Esophagus muscularis mucosa (tissue), 4 donors: ENCODE measurements around the gene DIPK1B. TPM values are rescaled to one million over a fixed set of nuclear protein-coding genes. Genes with fewer than 3 reads are reported as not detected.
"Not testable (repeated sequence)": the region's sequence is repeated elsewhere in the genome, so short reads cannot be mapped to it uniquely, and the experiment has no call there.

ENCODE experiments used
- DNase-seq: peaks from one replicate; pipeline ENCODE4 v3.0.0-alpha.2; 2017; ENCODE audit errors: extremely low spot score
- H3K27ac ChIP-seq, 4 donors: fragments of 200-600 bp; sonication (generic); replicated peaks in 1 of 4; 1 replicate in 3 of 4; 2 replicates in 1 of 4; pipeline ENCODE4 v1.5.1; 2016 to 2019; ENCODE audit warnings: mild to moderate bottlenecking in 1 of 4
- H3K27me3 ChIP-seq, 4 donors: fragments of 200-600 bp; sonication (generic); one replicate each; pipeline versions ENCODE4 v1.5.1 to v1.6.0; 2016 to 2019
- H3K36me3 ChIP-seq, 4 donors: fragments of 200-600 bp; sonication (generic); one replicate each; pipeline ENCODE4 v1.5.1; 2016 to 2019
- H3K4me1 ChIP-seq, 4 donors: fragments of 200-600 bp; sonication (generic); one replicate each; pipeline ENCODE4 v1.5.1; 2016 to 2019
- H3K4me3 ChIP-seq, 4 donors: fragments of 200-600 bp; sonication (generic); 1 replicate in 2 of 4; 2 replicates in 2 of 4; pipeline ENCODE4 v1.5.1; 2016 to 2019; ENCODE audit warnings: mild to moderate bottlenecking in 4 of 4, moderate library complexity in 1 of 4
- H3K9me3 ChIP-seq, 4 donors: fragments of 200-600 bp; sonication (generic); 1 replicate in 3 of 4; 2 replicates in 1 of 4; pipeline ENCODE4 v1.5.1; 2016 to 2019
- EP300 ChIP-seq: sonication (generic); formaldehyde crosslinking; IDR thresholded peaks from one replicate; pipeline ENCODE4 v1.6.1; 2017; ENCODE audit warnings: antibody characterized with exemption
- POLR2A ChIP-seq: fragments of 450-650 bp; IDR thresholded peaks from one replicate; pipeline ENCODE4 v1.6.1; 2017; ENCODE audit warnings: antibody characterized with exemption, moderate library complexity, mild to moderate bottlenecking, low read depth
- POLR2AphosphoS5 ChIP-seq, 2 donors: sonication (generic); formaldehyde crosslinking; IDR thresholded peaks; one replicate each; pipeline ENCODE4 v1.6.1; 2017; ENCODE audit warnings: antibody characterized with exemption in 2 of 2
- WGBS: methylation state at CpG from one replicate; pipeline ENCODE4 v1.1.5; 2018; 5-methylcytosine and 5-hydroxymethylcytosine counted together
- intact Hi-C: fragments of 100-400 bp; cut with DNase I; formaldehyde crosslinking; loops from one replicate; pipeline ENCODE4 v1.15.1; 2023
- small RNA-seq, 3 donors: library from RNA; depleted of rRNA; stranded (forward); fragments of <200 nt; gene quantifications; one replicate each; pipeline ENCODE3, GENCODE V24; 2016
- total RNA-seq, 4 donors: library from RNA; depleted of rRNA; stranded (reverse); fragments of >200 nt; gene quantifications; one replicate each; pipeline versions ENCODE4 v1.1.0 to v1.2.1, GENCODE V29; 2016
- TF ChIP-seq, protein P1 (sequence below), 3 experiments: fragments of 200-600 bp in 2 of 3; fragments of 450-650 bp in 1 of 3; sonication (generic) in 2 of 3; IDR thresholded peaks; one replicate each; pipeline ENCODE4 v1.5.1; 2017 to 2019; ENCODE audit warnings: antibody characterized with exemption in 3 of 3, mild to moderate bottlenecking in 2 of 3, moderate library complexity in 1 of 3

The DIPK1B gene
- total RNA-seq, 4 donors from 2014 or later, result 6.6 to 27.8 (median 21.5) TPM

GRCh38 chr9:136766410-136767120 lies 54.2 kb downstream of the DIPK1B start:
- intact Hi-C loops, result not testable (repeated sequence)

DNA sequence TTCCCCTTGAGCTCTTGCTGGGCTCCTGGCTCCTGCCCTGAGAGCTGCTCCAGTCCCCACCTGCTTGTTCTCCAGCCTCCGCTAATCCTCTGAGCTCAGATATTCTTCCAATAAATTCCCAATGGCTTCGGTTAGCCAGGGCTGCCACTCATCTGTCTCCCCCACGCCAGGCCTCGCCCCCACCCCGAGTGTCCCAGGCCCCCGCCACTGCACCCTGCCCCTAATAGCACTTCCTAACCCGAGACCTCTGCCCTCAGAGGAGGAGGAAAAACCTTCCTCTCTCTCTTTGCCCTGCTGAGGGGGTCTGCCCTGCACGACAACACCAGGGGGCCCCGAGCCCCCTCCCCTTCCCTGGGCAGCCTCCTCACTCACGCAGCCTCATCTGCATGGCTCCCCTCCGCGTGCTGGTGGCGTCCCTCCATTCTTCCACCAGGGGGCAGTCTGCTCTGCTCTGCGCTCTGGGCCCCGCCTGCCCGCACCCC lies 57.4 kb downstream of the DIPK1B start:
- Histone ChIP-seq H3K4me3 (no peak overlapping the region), H3K9me3 (peaks cover 0 to 6% (median 3%) of the 10 kb centered on the region in 4 donors), H3K36me3 (no peaks in the 10 kb centered on the region), H3K27ac (no peak overlapping the region), H3K4me1 (peaks cover 0 to 5% (median 2%) of the 10 kb centered on the region in 4 donors), H3K27me3 (peaks cover 0 to 27% (median 0%) of the 10 kb centered on the region in 4 donors)
- TF ChIP-seq POLR2A (no peak), EP300 (no peak)
- TF ChIP-seq, protein P1, sequence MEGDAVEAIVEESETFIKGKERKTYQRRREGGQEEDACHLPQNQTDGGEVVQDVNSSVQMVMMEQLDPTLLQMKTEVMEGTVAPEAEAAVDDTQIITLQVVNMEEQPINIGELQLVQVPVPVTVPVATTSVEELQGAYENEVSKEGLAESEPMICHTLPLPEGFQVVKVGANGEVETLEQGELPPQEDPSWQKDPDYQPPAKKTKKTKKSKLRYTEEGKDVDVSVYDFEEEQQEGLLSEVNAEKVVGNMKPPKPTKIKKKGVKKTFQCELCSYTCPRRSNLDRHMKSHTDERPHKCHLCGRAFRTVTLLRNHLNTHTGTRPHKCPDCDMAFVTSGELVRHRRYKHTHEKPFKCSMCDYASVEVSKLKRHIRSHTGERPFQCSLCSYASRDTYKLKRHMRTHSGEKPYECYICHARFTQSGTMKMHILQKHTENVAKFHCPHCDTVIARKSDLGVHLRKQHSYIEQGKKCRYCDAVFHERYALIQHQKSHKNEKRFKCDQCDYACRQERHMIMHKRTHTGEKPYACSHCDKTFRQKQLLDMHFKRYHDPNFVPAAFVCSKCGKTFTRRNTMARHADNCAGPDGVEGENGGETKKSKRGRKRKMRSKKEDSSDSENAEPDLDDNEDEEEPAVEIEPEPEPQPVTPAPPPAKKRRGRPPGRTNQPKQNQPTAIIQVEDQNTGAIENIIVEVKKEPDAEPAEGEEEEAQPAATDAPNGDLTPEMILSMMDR (IDR thresholded peaks at IDR 0.05), result peak; percentile 18 to 64 (median 42)
- DNase-seq, result no peak
- intact Hi-C loops, result no loop called here
- WGBS, result 11% methylated on average over 5 of the region's 16 CpGs

More at GRCh38 chr9:136766410-136767120, 54.2 kb downstream of the DIPK1B start:
- H3K9me3 ChIP-seq, H3K27ac ChIP-seq, DNase-seq, H3K4me3 ChIP-seq, H3K36me3 ChIP-seq: not testable (repeated sequence)
- WGBS, result 60% methylated on average over 12 of the region's 18 CpGs
- H3K27me3 ChIP-seq, result peaks cover 0 to 59% (median 8%) of the 10 kb centered on the region in 4 donors
- H3K4me1 ChIP-seq, result peaks cover 0 to 13% (median 10%) of the 10 kb centered on the region in 4 donors
- TF ChIP-seq, protein P1 (IDR thresholded peaks at IDR 0.05), result peak in 1 of 3 experiments; percentile 35

DNA sequence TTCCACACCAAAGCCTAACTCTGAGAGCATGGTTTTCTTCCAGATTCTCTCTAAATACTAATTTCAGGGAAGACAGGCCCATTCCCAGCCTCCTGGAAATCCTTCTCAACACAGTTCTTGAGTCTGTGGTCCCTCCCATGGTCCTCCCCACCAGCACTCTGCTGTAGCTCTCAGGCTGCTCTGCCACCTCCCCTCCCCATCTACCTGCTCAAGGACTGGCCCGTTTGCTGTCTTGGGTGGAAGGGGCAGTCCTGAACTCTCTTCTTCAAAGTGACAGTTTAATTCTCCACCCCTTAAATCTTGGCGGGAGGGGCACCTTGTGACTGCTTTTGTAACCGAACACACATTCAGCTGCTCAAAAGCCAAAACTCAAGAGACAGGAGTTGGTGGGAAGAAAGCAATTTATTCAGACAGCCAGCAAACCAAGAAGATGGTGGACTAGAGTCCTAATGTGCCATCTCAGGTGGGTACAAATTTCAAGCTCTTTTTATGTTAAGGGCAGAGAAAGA lies 59.6 kb downstream of the DIPK1B start:
- H3K27ac ChIP-seq, result no peak overlapping the region
- H3K4me3 ChIP-seq, result no peak overlapping the region
- H3K9me3 ChIP-seq, result peaks cover 0 to 6% (median 3%) of the 10 kb centered on the region in 4 donors
- peaks cover 0 to 16% (median 0%) of the 10 kb centered on the region in 4 donors for H3K27me3 ChIP-seq
- 82% methylated on average over 3 of the region's 3 CpGs for WGBS
- TF ChIP-seq, protein P1 (IDR thresholded peaks at IDR 0.05), result no peak
- no peak for TF ChIP-seq EP300
- no peak for TF ChIP-seq POLR2AphosphoS5 (IDR thresholded peaks at IDR 0.05)
- TF ChIP-seq POLR2A, result no peak
- DNase-seq, result no peak
- no peaks in the 10 kb centered on the region for H3K36me3 ChIP-seq
- intact Hi-C loops, result no loop called here
- H3K4me1 ChIP-seq, result peaks cover 0 to 5% (median 2%) of the 10 kb centered on the region in 4 donors

DNA sequence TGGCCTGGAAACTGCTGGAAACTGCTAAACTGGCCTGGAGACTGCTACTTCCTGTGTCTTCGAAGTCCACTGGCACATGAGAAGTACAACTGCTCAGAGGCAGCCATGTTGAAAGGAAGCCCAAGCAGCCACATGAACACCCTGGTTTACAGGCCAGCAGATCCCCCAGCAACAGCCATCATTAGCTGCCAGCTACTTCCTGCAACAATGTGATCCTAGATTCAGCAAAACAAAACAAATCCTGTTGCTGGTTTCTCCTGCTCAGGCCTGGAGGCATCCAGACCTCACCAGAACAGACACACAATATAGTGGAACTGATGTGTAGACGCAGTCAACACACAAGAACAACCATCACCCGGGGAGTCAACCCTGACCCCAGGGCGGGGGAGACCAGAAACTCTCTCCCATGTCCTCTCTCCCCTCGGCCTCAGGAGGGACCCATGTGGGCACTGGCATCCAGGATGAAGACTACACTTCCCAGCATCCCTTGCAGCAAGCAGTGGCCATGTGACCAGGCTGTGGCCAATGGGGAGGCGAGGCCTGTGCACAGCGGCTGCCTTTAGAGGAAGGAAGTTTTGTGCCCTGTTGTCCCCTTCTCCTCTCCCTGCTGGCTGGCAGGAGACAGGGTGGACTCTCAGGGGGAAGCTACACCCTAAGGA lies 61.1 kb downstream of the DIPK1B start:
- H3K36me3 ChIP-seq, result no peaks in the 10 kb centered on the region
- no peak overlapping the region for H3K4me3 ChIP-seq
- DNase-seq, result no peak
- H3K9me3 ChIP-seq, result peaks cover 0 to 6% (median 3%) of the 10 kb centered on the region in 4 donors
- TF ChIP-seq, protein P1 (IDR thresholded peaks at IDR 0.05), result no peak
- TF ChIP-seq POLR2AphosphoS5 (IDR thresholded peaks at IDR 0.05), result no peak
- no peak for TF ChIP-seq POLR2A
- no peak for TF ChIP-seq EP300
- H3K27me3 ChIP-seq, result peaks cover 0 to 3% (median 0%) of the 10 kb centered on the region in 4 donors
- no peak overlapping the region for H3K27ac ChIP-seq
- 79% methylated on average over 2 of the region's 7 CpGs for WGBS
- H3K4me1 ChIP-seq, result peaks cover 0 to 5% (median 2%) of the 10 kb centered on the region in 4 donors
- intact Hi-C loops, result no loop called here

Small RNA genes within 50 kb of the gene (small RNA-seq; reads per million reads assigned to genes)
- gene MIR126 (717 to 992 (median 807) reads per million in 3 donors), gene MIR6722 (0 reads per million in 3 donors)

Other genes starting within 250 kb of the DIPK1B start
- 10 to 100 TPM; 43.2 to 62.3 (median 51.3) TPM for gene SEC16A, start 229.5 kb upstream of the DIPK1B start, total RNA-seq
- gene NOTCH1, start 166.5 kb upstream of the DIPK1B start, total RNA-seq, result 10 to 100 TPM; 48.6 to 90.6 (median 58.8) TPM
- gene EGFL7, start 49.7 kb upstream of the DIPK1B start, total RNA-seq, result 100 to 1,000 TPM in 1 of 4 donors, 10 to 100 TPM in 3; 33.2 to 134 (median 78.7) TPM
- 10 to 100 TPM; 22.0 to 52.8 (median 39.3) TPM for gene AGPAT2, start 25.1 kb upstream of the DIPK1B start, total RNA-seq
- gene LCN10, start 30.4 kb downstream of the DIPK1B start, total RNA-seq, result 10 to 100 TPM in 2 of 4 donors, 1 to 10 TPM in 2; 7.0 to 12.6 (median 9.8) TPM
- 10 to 100 TPM; 12.5 to 32.0 (median 23.9) TPM for gene LCN6, start 36.0 kb downstream of the DIPK1B start, total RNA-seq
- not detected for gene LCN8, start 45.7 kb downstream of the DIPK1B start, total RNA-seq
- not detected for gene LCN15, start 51.9 kb downstream of the DIPK1B start, total RNA-seq
- 10 to 100 TPM; 27.9 to 48.7 (median 31.5) TPM for gene TMEM141, start 78.8 kb downstream of the DIPK1B start, total RNA-seq
- 1 to 10 TPM in 2 of 4 donors, under 1 TPM in 2; 0.33 to 2.5 (median 1.4) TPM for gene CCDC183, start 83.8 kb downstream of the DIPK1B start, total RNA-seq
- 100 to 1,000 TPM in 1 of 4 donors, 10 to 100 TPM in 3; 56.3 to 110 (median 83.0) TPM for gene RABL6, start 95.4 kb downstream of the DIPK1B start, total RNA-seq
- 10 to 100 TPM in 3 of 4 donors, 1 to 10 TPM in 1; 3.3 to 14.0 (median 11.4) TPM for gene AJM1, start 129.9 kb downstream of the DIPK1B start, total RNA-seq
- gene PHPT1, start 136.8 kb downstream of the DIPK1B start, total RNA-seq, result 10 to 100 TPM; 43.4 to 84.1 (median 53.9) TPM
- 1 to 10 TPM; 1.7 to 4.7 (median 2.1) TPM for gene MAMDC4, start 139.8 kb downstream of the DIPK1B start, total RNA-seq
- gene EDF1, start 153.7 kb downstream of the DIPK1B start, total RNA-seq, result 100 to 1,000 TPM; 233 to 283 (median 247) TPM
- 10 to 100 TPM in 2 of 4 donors, 1 to 10 TPM in 2; 6.6 to 15.5 (median 12.4) TPM for gene TRAF2, start 173.9 kb downstream of the DIPK1B start, total RNA-seq
- gene FBXW5, start 232.2 kb downstream of the DIPK1B start, total RNA-seq, result 100 to 1,000 TPM; 238 to 303 (median 267) TPM
- gene C8G, start 232.7 kb downstream of the DIPK1B start, total RNA-seq, result not detected
- gene LCN12, start 239.7 kb downstream of the DIPK1B start, total RNA-seq, result not detected